Neural cell (in vitro differentiated cells): ENCODE results near the gene CELSR1. TPM values are rescaled to one million over a fixed set of nuclear protein-coding genes. Genes with fewer than 3 reads are reported as not detected.

ENCODE experiments used
- H2AFZ ChIP-seq: fragments of 200-600, 300-800 bp; sonication (generic), shearing (Covaris generic); 2 replicates; pipeline ENCODE4 v1.6.0; 2014; ENCODE audit warnings: low read depth, mild to moderate bottlenecking, antibody characterized with exemption, low read length, moderate library complexity
- H3F3A ChIP-seq: fragments of 200-600 bp; shearing (Covaris generic); 2 replicates; pipeline ENCODE4 v1.6.1; 2016; ENCODE audit warnings: mild to moderate bottlenecking, moderate library complexity, mixed read lengths, antibody characterized with exemption, low read length; ENCODE audit not compliant: insufficient read depth, poor library complexity, severe bottlenecking
- H3K27ac ChIP-seq: fragments of 200-600, 300-800 bp; sonication (generic), shearing (Covaris generic); 2 replicates; pipeline ENCODE4 v1.5.1; 2014; ENCODE audit warnings: mild to moderate bottlenecking, low read length, moderate library complexity
- H3K27me3 ChIP-seq: fragments of 300-800, 200-600 bp; sonication (generic), shearing (Covaris generic); 2 replicates; pipeline ENCODE4 v1.6.0; 2014; ENCODE audit warnings: mild to moderate bottlenecking, low read depth, low read length, moderate library complexity; ENCODE audit not compliant: insufficient read depth
- H3K36me3 ChIP-seq: fragments of 300-800, 200-600 bp; sonication (generic), shearing (Covaris generic); 2 replicates; pipeline ENCODE4 v1.5.1; 2014; ENCODE audit warnings: mild to moderate bottlenecking, antibody characterized with exemption, low read length, moderate library complexity; ENCODE audit not compliant: insufficient read depth
- H3K4me2 ChIP-seq: fragments of 300-800, 200-600 bp; sonication (generic), shearing (Covaris generic); 2 replicates; pipeline ENCODE4 v1.6.0; 2014; ENCODE audit warnings: mild to moderate bottlenecking, low read length
- H3K4me3 ChIP-seq: fragments of 300-800, 200-600 bp; sonication (generic), shearing (Covaris generic); 2 replicates; pipeline ENCODE4 v1.5.1; 2014; ENCODE audit warnings: mild to moderate bottlenecking, low read length, moderate library complexity
- H3K79me2 ChIP-seq: fragments of 200-600 bp; shearing (Covaris generic); replicated peaks from 2 replicates; pipeline ENCODE4 v1.6.0; 2014; ENCODE audit warnings: mild to moderate bottlenecking, low read length, moderate library complexity; ENCODE audit not compliant: insufficient read depth
- H3K9ac ChIP-seq: fragments of 300-800, 200-600 bp; sonication (generic), shearing (Covaris generic); 2 replicates; pipeline ENCODE4 v1.6.1; 2016; ENCODE audit warnings: mild to moderate bottlenecking, low read length, mixed read lengths
- H3K9me2 ChIP-seq: fragments of 200-600 bp; shearing (Covaris generic); 2 replicates; pipeline ENCODE4 v1.6.1; 2016; ENCODE audit warnings: mild to moderate bottlenecking, low read length, mixed read lengths; ENCODE audit not compliant: insufficient read depth
- H3K9me3 ChIP-seq: fragments of 200-600, 300-800 bp; sonication (generic), shearing (Covaris generic); 2 replicates; pipeline ENCODE4 v1.6.1; 2016; ENCODE audit warnings: mild to moderate bottlenecking, mixed run types, low read length, moderate library complexity, mixed read lengths
- H4K20me1 ChIP-seq: fragments of 200-600 bp; shearing (Covaris generic); 2 replicates; pipeline ENCODE4 v1.6.1; 2016; ENCODE audit warnings: mild to moderate bottlenecking, mixed run types; ENCODE audit not compliant: insufficient read depth
- CTCF ChIP-seq: fragments of 450-650 bp; IDR thresholded peaks from 2 replicates; pipeline ENCODE4 v1.5.1; 2014; ENCODE audit warnings: antibody characterized with exemption, mild to moderate bottlenecking, moderate library complexity; ENCODE audit not compliant: poor library complexity, severe bottlenecking
- EP300 ChIP-seq: fragments of 450-650 bp; conservative IDR thresholded peaks from 2 replicates; pipeline ENCODE4 v1.6.1; 2014; ENCODE audit warnings: antibody characterized with exemption, mild to moderate bottlenecking, moderate library complexity; ENCODE audit not compliant: poor library complexity, severe bottlenecking
- EZH2 ChIP-seq: fragments of 200-600, 300-800 bp; shearing (Covaris generic), sonication (generic); IDR thresholded peaks from 2 replicates; pipeline ENCODE4 v1.6.1; 2014; ENCODE audit warnings: antibody characterized with exemption, low read length, borderline replicate concordance, mild to moderate bottlenecking; ENCODE audit not compliant: insufficient read depth, poor library complexity, severe bottlenecking
- MXI1 ChIP-seq: fragments of 450-650 bp; conservative IDR thresholded peaks from 2 replicates; pipeline ENCODE4 v1.6.1; 2014; ENCODE audit warnings: antibody characterized with exemption, mild to moderate bottlenecking; ENCODE audit not compliant: poor library complexity, severe bottlenecking
- POLR2AphosphoS5 ChIP-seq: IDR thresholded peaks from 2 replicates; pipeline ENCODE4 v1.6.1; 2012
- RAD21 ChIP-seq: fragments of 450-650 bp; conservative IDR thresholded peaks from 2 replicates; pipeline ENCODE4 v1.6.1; 2014; ENCODE audit warnings: antibody characterized with exemption, mild to moderate bottlenecking, moderate library complexity
- REST ChIP-seq: IDR thresholded peaks from 2 replicates; pipeline ENCODE4 v1.6.1; 2012; ENCODE audit warnings: borderline replicate concordance
- SMC3 ChIP-seq: fragments of 450-650 bp; conservative IDR thresholded peaks from 2 replicates; pipeline ENCODE4 v1.6.1; 2014; ENCODE audit warnings: antibody characterized with exemption, mild to moderate bottlenecking, moderate library complexity; ENCODE audit not compliant: poor library complexity
- TAF1 ChIP-seq: IDR thresholded peaks from 2 replicates; pipeline ENCODE4 v1.6.1; 2012; ENCODE audit warnings: low read depth
- polyA plus RNA-seq: library from polyadenylated mRNA; depleted of rRNA; stranded (reverse); fragments of >200 nt; gene quantifications from 2 replicates; pipeline ENCODE4 v1.2.3, GENCODE V29; 2014

Gene CELSR1
- polyA plus RNA-seq, 1 donor from 2014 or later, result 0.14 TPM

- Histone ChIP-seq H3K9ac (no peak overlapping the region), H3K27me3 (no peaks in the 10 kb centered on the region), H3K9me2 (no peaks in the 10 kb centered on the region), H3K9me3 (no peaks in the 10 kb centered on the region), H3F3A (no peaks in the 10 kb centered on the region), H3K4me3 (no peak overlapping the region), H3K36me3 (no peaks in the 10 kb centered on the region), H4K20me1 (no peaks in the 10 kb centered on the region), H3K4me2 (no peak overlapping the region), H3K79me2 (no peaks in the 10 kb centered on the region), H3K27ac (no peak overlapping the region), H2AFZ (no peak overlapping the region)
- peak; percentile 19 for TF ChIP-seq CTCF
- TF ChIP-seq REST, result no peak
- peak; percentile 20 for TF ChIP-seq RAD21
Measured at GRCh38 chr22:46568102-46568809, 30.8 kb upstream of the CELSR1 start.

GRCh38 chr22:46567471-46567870 lies 30.1 kb upstream of the CELSR1 start:
- Histone ChIP-seq H3K9ac (no peak overlapping the region), H3K27ac (no peak overlapping the region)

More at GRCh38 chr22:46567471-46567870, 30.1 kb upstream of the CELSR1 start:
- Histone ChIP-seq H2AFZ (no peak overlapping the region), H3K4me3 (no peak overlapping the region), H4K20me1 (no peaks in the 10 kb centered on the region), H3K9me2 (no peaks in the 10 kb centered on the region), H3K9me3 (no peaks in the 10 kb centered on the region), H3F3A (no peaks in the 10 kb centered on the region), H3K27me3 (no peaks in the 10 kb centered on the region), H3K36me3 (no peaks in the 10 kb centered on the region), H3K4me2 (no peak overlapping the region), H3K79me2 (no peaks in the 10 kb centered on the region)
- TF ChIP-seq EP300, result no peak
- no peak for TF ChIP-seq CTCF
- TF ChIP-seq RAD21, result no peak
- TF ChIP-seq POLR2AphosphoS5, result no peak
- no peak for TF ChIP-seq SMC3
- no peak for TF ChIP-seq EZH2
- no peak for TF ChIP-seq REST
- no peak for TF ChIP-seq MXI1
- no peak for TF ChIP-seq TAF1
